Left ventricle myocardium inferior (tissue), 1 donor: ENCODE data around the gene COX6B1. TPM values are rescaled to one million over a fixed set of nuclear protein-coding genes. Genes with fewer than 3 reads are reported as not detected.

Experiments used
- DNase-seq: peaks from one replicate; pipeline ENCODE4 v3.0.0-alpha.2; 2020
- H3K27ac ChIP-seq: fragments of 200-600 bp; replicated peaks from 2 replicates; pipeline ENCODE4 v1.8.0; 2021
- H3K27me3 ChIP-seq: fragments of 200-600 bp; 2 replicates; pipeline ENCODE4 v1.8.0; 2021; ENCODE audit warnings: low read depth
- H3K36me3 ChIP-seq: fragments of 200-600 bp; 2 replicates; pipeline ENCODE4 v1.8.0; 2021
- H3K4me1 ChIP-seq: fragments of 200-600 bp; 2 replicates; pipeline ENCODE4 v1.8.0; 2021
- H3K4me3 ChIP-seq: fragments of 200-600 bp; 2 replicates; pipeline ENCODE4 v1.8.0; 2021; ENCODE audit warnings: mild to moderate bottlenecking, moderate library complexity
- H3K9me3 ChIP-seq: fragments of 200-600 bp; replicated peaks from 2 replicates; pipeline ENCODE4 v1.8.0; 2021
- intact Hi-C: fragments of 100-400 bp; cut with micrococcal nuclease; formaldehyde crosslinking; loops from one replicate; pipeline ENCODE4 v1.11.0; 2022
- total RNA-seq: library from RNA; stranded (reverse); fragmentation: NEBNext Ultra II Directional; extraction: Animal tissue kit (Norgen Biotek cat#: 25700); gene quantifications from one replicate; pipeline ENCODE4 v1.2.1, GENCODE V29; 2021
- TF ChIP-seq, protein P1 (sequence below): fragments of 200-600 bp; IDR thresholded peaks from 2 replicates; pipeline ENCODE4 v1.8.0; 2021; ENCODE audit warnings: antibody characterized with exemption, mild to moderate bottlenecking, borderline replicate concordance
- donor health status: DM: no; HTN: yes; CAD: no; lungs with severe emphysema.

Gene COX6B1
- total RNA-seq, 1 donor from 2014 or later, result 1,365 TPM

DNA sequence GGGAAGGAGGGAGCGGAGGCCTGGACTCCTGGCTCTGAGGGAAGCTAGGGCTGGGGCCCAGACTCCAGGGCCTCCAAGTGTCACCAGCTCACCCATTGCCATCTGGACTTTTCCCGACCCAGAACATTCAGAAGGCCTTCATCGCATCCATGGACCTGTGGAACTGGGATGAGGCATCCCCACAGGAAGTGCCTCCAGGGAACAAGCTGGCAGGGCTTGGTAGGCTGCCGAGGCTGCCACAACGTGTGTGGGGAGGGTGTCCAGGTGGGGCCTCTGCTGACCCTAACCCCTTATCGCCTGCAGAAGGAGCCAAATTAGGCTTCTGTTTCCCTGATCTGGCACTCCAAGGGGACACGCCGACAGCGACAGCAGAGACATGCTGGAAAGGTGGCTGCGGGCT lies 5.8 kb upstream of the COX6B1 start:
- H3K4me3 ChIP-seq, result no peak overlapping the region
- TF ChIP-seq, protein P1, sequence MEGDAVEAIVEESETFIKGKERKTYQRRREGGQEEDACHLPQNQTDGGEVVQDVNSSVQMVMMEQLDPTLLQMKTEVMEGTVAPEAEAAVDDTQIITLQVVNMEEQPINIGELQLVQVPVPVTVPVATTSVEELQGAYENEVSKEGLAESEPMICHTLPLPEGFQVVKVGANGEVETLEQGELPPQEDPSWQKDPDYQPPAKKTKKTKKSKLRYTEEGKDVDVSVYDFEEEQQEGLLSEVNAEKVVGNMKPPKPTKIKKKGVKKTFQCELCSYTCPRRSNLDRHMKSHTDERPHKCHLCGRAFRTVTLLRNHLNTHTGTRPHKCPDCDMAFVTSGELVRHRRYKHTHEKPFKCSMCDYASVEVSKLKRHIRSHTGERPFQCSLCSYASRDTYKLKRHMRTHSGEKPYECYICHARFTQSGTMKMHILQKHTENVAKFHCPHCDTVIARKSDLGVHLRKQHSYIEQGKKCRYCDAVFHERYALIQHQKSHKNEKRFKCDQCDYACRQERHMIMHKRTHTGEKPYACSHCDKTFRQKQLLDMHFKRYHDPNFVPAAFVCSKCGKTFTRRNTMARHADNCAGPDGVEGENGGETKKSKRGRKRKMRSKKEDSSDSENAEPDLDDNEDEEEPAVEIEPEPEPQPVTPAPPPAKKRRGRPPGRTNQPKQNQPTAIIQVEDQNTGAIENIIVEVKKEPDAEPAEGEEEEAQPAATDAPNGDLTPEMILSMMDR, result no peak
- H3K27ac ChIP-seq, result no peak overlapping the region
- no peaks in the 10 kb centered on the region for H3K27me3 ChIP-seq
- no peak for DNase-seq
- H3K4me1 ChIP-seq, result peaks cover 30% of the 10 kb centered on the region
- H3K9me3 ChIP-seq, result no peaks in the 10 kb centered on the region
- peaks cover 12% of the 10 kb centered on the region for H3K36me3 ChIP-seq
- intact Hi-C loops, result no loop called here

DNA sequence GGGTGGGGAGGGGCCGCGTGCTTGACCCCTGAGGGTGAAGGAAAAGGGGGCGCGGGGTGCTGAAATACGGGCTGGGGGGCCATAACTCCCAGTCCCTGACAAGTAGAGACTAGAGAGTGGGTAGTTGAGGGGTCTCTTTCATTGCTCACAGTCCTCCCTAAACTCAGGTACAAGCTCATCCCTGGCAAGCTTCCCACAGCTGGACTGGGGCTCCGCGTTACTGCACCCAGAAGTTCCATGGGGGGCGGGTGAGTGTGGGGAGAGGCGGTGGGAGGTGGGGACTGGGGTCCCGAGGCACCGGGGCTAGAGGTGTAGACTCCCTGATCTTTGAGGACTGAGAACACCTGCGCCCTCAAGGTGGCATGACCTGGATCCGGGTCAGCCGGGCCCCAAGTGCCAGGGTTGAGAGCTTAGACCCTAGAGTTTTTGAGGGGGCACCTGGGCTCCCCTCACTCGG lies 5.3 kb upstream of the COX6B1 start:
- Histone ChIP-seq H3K9me3 (no peaks in the 10 kb centered on the region), H3K4me3 (peak overlapping the region; percentile 79), H3K4me1 (peaks cover 35% of the 10 kb centered on the region), H3K27ac (peak overlapping the region; percentile 89), H3K27me3 (no peaks in the 10 kb centered on the region), H3K36me3 (peaks cover 7% of the 10 kb centered on the region)
- TF ChIP-seq, protein P1, result no peak
- intact Hi-C loops, result no loop called here
- DNase-seq, result no peak

DNA sequence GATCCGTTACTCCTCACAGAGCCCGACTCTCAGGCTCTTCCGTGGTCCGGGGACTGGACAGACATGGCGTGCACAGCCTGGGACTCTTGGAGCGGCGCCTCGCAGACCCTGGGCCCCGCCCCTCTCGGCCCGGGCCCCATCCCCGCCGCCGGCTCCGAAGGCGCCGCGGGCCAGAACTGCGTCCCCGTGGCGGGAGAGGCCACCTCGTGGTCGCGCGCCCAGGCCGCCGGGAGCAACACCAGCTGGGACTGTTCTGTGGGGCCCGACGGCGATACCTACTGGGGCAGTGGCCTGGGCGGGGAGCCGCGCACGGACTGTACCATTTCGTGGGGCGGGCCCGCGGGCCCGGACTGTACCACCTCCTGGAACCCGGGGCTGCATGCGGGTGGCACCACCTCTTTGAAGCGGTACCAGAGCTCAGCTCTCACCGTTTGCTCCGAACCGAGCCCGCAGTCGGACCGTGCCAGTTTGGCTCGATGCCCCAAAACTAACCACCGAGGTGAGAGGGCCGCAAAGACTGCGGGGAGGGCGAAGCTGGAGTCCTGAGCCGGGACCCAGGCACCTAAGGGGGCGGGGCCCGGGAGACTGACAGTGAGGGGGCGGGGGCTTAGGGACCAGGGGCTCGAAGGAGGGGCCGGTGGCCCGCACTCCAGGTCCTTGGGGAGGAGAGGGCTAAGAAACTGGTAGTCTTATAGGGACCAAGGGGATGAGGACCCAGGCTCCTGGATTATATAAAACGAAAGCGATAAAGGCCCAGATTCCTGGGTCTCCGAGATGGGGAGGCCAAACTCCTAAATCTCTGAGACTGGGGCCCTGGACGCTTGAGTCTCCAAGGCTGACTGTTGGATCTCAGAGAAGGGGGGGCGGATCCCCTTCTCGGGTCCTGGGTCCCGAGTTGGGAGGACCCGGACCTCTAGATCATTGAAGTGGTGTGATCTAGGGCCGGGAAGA lies 4.6 kb upstream of the COX6B1 start:
- DNase-seq, result peak; percentile 81
- Histone ChIP-seq H3K9me3 (no peaks in the 10 kb centered on the region), H3K27me3 (no peaks in the 10 kb centered on the region), H3K4me3 (peak overlapping the region; percentile 79), H3K4me1 (peaks cover 40% of the 10 kb centered on the region), H3K36me3 (no peaks in the 10 kb centered on the region), H3K27ac (peak overlapping the region; percentile 89)
- TF ChIP-seq, protein P1, result no peak
- intact Hi-C loops, result no loop called here

DNA sequence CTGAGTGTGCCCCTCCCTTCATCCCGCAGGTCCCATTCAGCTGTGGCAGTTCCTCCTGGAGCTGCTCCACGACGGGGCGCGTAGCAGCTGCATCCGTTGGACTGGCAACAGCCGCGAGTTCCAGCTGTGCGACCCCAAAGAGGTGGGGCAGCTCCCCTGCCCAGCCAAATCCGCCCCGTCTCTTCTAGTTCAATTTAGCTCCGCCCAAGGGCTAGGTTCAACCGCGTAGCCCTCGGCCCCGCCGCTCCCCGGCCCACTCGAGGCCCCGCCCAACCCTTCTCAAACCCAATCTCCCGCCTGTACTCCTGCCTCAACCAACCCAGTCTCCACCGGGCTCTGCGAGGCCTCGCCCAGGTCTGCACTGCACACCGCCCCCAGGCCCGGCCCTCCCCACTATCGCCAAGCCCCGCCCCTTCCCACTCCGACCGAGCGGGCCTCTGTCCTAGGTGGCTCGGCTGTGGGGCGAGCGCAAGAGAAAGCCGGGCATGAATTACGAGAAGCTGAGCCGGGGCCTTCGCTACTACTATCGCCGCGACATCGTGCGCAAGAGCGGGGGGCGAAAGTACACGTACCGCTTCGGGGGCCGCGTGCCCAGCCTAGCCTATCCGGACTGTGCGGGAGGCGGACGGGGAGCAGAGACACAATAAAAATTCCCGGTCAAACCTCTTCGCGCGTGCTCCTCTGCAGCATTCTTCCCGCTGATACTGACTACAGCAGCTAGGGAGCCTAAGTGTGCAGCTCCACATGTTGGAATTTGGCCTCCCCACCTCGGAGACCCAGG lies 3.7 kb upstream of the COX6B1 start:
- Histone ChIP-seq H3K4me3 (peak overlapping the region; percentile 79), H3K27ac (peak overlapping the region; percentile 89), H3K9me3 (no peaks in the 10 kb centered on the region), H3K4me1 (peaks cover 49% of the 10 kb centered on the region), H3K27me3 (no peaks in the 10 kb centered on the region), H3K36me3 (no peaks in the 10 kb centered on the region)
- intact Hi-C loops, result no loop called here
- DNase-seq, result peak; percentile 96
- TF ChIP-seq, protein P1, result no peak

DNA sequence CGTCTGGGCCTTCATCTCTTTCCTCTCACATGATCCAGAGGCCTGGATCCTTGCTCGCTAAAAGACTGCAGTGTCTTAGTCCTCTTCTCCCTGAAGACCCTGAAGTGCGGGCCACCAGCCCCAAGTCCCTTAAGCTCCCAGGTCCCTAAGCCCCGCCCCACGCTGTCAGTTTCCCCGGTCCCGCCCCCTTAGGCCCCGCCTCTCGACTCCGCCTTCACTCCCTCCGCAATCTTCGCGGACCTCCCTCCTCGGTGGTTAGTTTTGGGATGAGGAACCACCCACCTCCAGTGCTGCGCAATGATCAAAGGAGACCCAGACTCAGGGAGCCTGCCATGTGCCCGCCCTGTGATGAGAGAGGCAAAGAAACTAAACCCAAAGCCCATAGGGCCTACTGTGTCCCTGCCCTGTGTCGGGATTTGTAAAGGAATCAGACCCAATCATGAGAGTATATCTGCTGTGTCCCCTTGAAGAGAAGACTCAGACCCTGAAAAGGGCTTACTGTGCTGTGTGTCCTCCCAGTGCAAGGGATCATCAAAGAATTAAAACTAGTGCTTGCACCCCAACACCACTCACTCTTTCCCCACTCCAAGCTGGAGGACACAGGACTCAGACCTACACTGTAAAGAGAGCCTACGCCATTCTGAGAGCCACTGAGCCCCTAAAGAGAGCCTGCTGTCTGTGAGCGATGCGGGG lies 3.0 kb upstream of the COX6B1 start:
- Histone ChIP-seq H3K36me3 (no peaks in the 10 kb centered on the region), H3K4me3 (peak overlapping the region; percentile 79), H3K4me1 (peaks cover 56% of the 10 kb centered on the region), H3K27ac (peak overlapping the region; percentile 89), H3K9me3 (no peaks in the 10 kb centered on the region), H3K27me3 (no peaks in the 10 kb centered on the region)
- intact Hi-C loops, result no loop called here
- TF ChIP-seq, protein P1, result no peak
- peak; percentile 90 for DNase-seq
